BLaER1 (cell line): Measurements from ENCODE around the gene DUSP28.

ENCODE experiments used
- H3K27ac ChIP-seq: shearing (Covaris generic); formaldehyde crosslinking; 2 replicates; pipeline ENCODE4 v1.8.1; 2022
- H3K27me3 ChIP-seq: shearing (Covaris generic); formaldehyde crosslinking; 2 replicates; pipeline ENCODE4 v1.8.1; 2022
- H3K36me3 ChIP-seq: shearing (Covaris generic); formaldehyde crosslinking; 2 replicates; pipeline ENCODE4 v1.8.1; 2022
- H3K4me1 ChIP-seq: shearing (Covaris generic); formaldehyde crosslinking; 2 replicates; pipeline ENCODE4 v1.8.1; 2022
- H3K4me2 ChIP-seq: shearing (Covaris generic); formaldehyde crosslinking; 2 replicates; pipeline ENCODE4 v1.8.1; 2022
- H3K4me3 ChIP-seq: shearing (Covaris generic); formaldehyde crosslinking; 2 replicates; pipeline ENCODE4 v1.8.1; 2022
- H3K9ac ChIP-seq: shearing (Covaris generic); formaldehyde crosslinking; 2 replicates; pipeline ENCODE4 v1.8.1; 2022
- H3K9me3 ChIP-seq: shearing (Covaris generic); formaldehyde crosslinking; 2 replicates; pipeline ENCODE4 v1.8.1; 2022
- H4K20me1 ChIP-seq: shearing (Covaris generic); formaldehyde crosslinking; 2 replicates; pipeline ENCODE4 v1.8.1; 2022
- Cebpa-rat ChIP-seq: shearing (Covaris generic); IDR thresholded peaks from 2 replicates; pipeline ENCODE4 v1.8.1; 2022

Gene DUSP28

GRCh38 chr2:240597419-240598181, 37.4 kb downstream of the DUSP28 start:
- no peak for TF ChIP-seq Cebpa-rat
- H3K4me1 ChIP-seq, result peaks cover 27% of the 10 kb centered on the region
- H3K4me2 ChIP-seq, result 0 out of 2 replicates have a peak overlapping the region, but pooled peaks have one; percentile 63
- peak overlapping the region; percentile 60 for H3K27ac ChIP-seq
- no peaks in the 10 kb centered on the region for H3K27me3 ChIP-seq
- H3K9me3 ChIP-seq, result no peaks in the 10 kb centered on the region
- H4K20me1 ChIP-seq, result peaks cover 71% of the 10 kb centered on the region
- H3K9ac ChIP-seq, result peak overlapping the region; percentile 41; the same call in 1 of the 2 replicates
- peaks cover 100% of the 10 kb centered on the region for H3K36me3 ChIP-seq
- H3K4me3 ChIP-seq, result no peak overlapping the region

- no peak overlapping the region for H3K9ac ChIP-seq
- peaks cover 63% of the 10 kb centered on the region for H4K20me1 ChIP-seq
- H3K27me3 ChIP-seq, result no peaks in the 10 kb centered on the region
- H3K36me3 ChIP-seq, result peaks cover 97% of the 10 kb centered on the region
- H3K9me3 ChIP-seq, result no peaks in the 10 kb centered on the region
- no peak overlapping the region for H3K4me3 ChIP-seq
- H3K4me1 ChIP-seq, result peaks cover 27% of the 10 kb centered on the region
- H3K4me2 ChIP-seq, result no peak overlapping the region
- TF ChIP-seq Cebpa-rat, result no peak
- H3K27ac ChIP-seq, result no peak overlapping the region
Measured at GRCh38 chr2:240598311-240598911, 38.3 kb downstream of the DUSP28 start.

- Histone ChIP-seq H3K4me1 (peaks cover 32% of the 10 kb centered on the region), H3K9ac (no peak overlapping the region), H3K4me3 (no peak overlapping the region), H3K36me3 (peaks cover 90% of the 10 kb centered on the region), H3K27ac (no peak overlapping the region), H3K9me3 (no peaks in the 10 kb centered on the region), H3K4me2 (no peak overlapping the region), H4K20me1 (peaks cover 55% of the 10 kb centered on the region), H3K27me3 (no peaks in the 10 kb centered on the region)
- TF ChIP-seq Cebpa-rat, result no peak
Measured at GRCh38 chr2:240599141-240599583, 39.0 kb downstream of the DUSP28 start.

GRCh38 chr2:240600451-240600961, 40.3 kb downstream of the DUSP28 start:
- Histone ChIP-seq H4K20me1 (peaks cover 42% of the 10 kb centered on the region), H3K4me3 (no peak overlapping the region), H3K4me2 (no peak overlapping the region), H3K9me3 (no peaks in the 10 kb centered on the region), H3K9ac (no peak overlapping the region), H3K36me3 (peaks cover 76% of the 10 kb centered on the region), H3K27me3 (no peaks in the 10 kb centered on the region), H3K4me1 (peaks cover 27% of the 10 kb centered on the region), H3K27ac (no peak overlapping the region)
- TF ChIP-seq Cebpa-rat, result no peak

- Histone ChIP-seq H3K4me3 (no peak overlapping the region), H3K9ac (no peak overlapping the region), H3K36me3 (peaks cover 69% of the 10 kb centered on the region), H3K4me1 (peaks cover 20% of the 10 kb centered on the region), H3K27ac (no peak overlapping the region), H3K4me2 (no peak overlapping the region), H3K9me3 (no peaks in the 10 kb centered on the region), H3K27me3 (no peaks in the 10 kb centered on the region), H4K20me1 (peaks cover 34% of the 10 kb centered on the region)
- TF ChIP-seq Cebpa-rat, result no peak
Measured at GRCh38 chr2:240601061-240601830, 41.1 kb downstream of the DUSP28 start.

GRCh38 chr2:240601831-240602160, 41.6 kb downstream of the DUSP28 start:
- Histone ChIP-seq H3K27me3 (no peaks in the 10 kb centered on the region), H3K4me3 (no peak overlapping the region), H3K9ac (no peak overlapping the region), H3K36me3 (peaks cover 63% of the 10 kb centered on the region), H3K27ac (no peak overlapping the region), H3K4me1 (peaks cover 14% of the 10 kb centered on the region), H3K9me3 (no peaks in the 10 kb centered on the region), H4K20me1 (peaks cover 29% of the 10 kb centered on the region), H3K4me2 (no peak overlapping the region)
- TF ChIP-seq Cebpa-rat, result no peak

- TF ChIP-seq Cebpa-rat, result no peak
Measured at GRCh38 chr2:240602266-240603050, 42.3 kb downstream of the DUSP28 start.

GRCh38 chr2:240603081-240603835, 43.1 kb downstream of the DUSP28 start:
- Histone ChIP-seq H3K9me3 (no peaks in the 10 kb centered on the region), H3K27ac (no peak overlapping the region), H3K27me3 (no peaks in the 10 kb centered on the region), H3K4me1 (peaks cover 8% of the 10 kb centered on the region; the same call in 1 of the 2 replicates), H3K36me3 (peaks cover 49% of the 10 kb centered on the region), H4K20me1 (peaks cover 14% of the 10 kb centered on the region), H3K4me3 (no peak overlapping the region), H3K9ac (no peak overlapping the region), H3K4me2 (no peak overlapping the region)
- no peak for TF ChIP-seq Cebpa-rat

More at GRCh38 chr2:240602266-240603050, 42.3 kb downstream of the DUSP28 start:
- H3K9me3 ChIP-seq, result no peaks in the 10 kb centered on the region
- no peak overlapping the region for H3K4me2 ChIP-seq
- H3K9ac ChIP-seq, result no peak overlapping the region
- no peak overlapping the region for H3K27ac ChIP-seq
- H3K4me3 ChIP-seq, result no peak overlapping the region
- H3K27me3 ChIP-seq, result no peaks in the 10 kb centered on the region
- peaks cover 57% of the 10 kb centered on the region for H3K36me3 ChIP-seq
- peaks cover 8% of the 10 kb centered on the region; the same call in 1 of the 2 replicates for H3K4me1 ChIP-seq
- H4K20me1 ChIP-seq, result peaks cover 22% of the 10 kb centered on the region
